Suprapubic skin (tissue), 4 donors: Measurements from ENCODE around the gene KCNK13. TPM values are rescaled to one million over a fixed set of nuclear protein-coding genes. Genes with fewer than 3 reads are reported as not detected.
A peak's percentile ranks its signal among the peaks of the same experiment; 100 is the strongest.
"Not testable (repeated sequence)": the region's sequence is repeated elsewhere in the genome, so short reads cannot be mapped to it uniquely, and the experiment has no call there.

Experiments used
- DNase-seq, 2 donors: peaks; one replicate each; pipeline ENCODE4 v3.0.0-alpha.2; 2019; ENCODE audit warnings: low spot score in 2 of 2
- H3K27ac ChIP-seq: fragments of 200-600 bp; sonication (generic); one replicate; pipeline ENCODE4 v1.5.1; 2019
- H3K27me3 ChIP-seq: fragments of 200-600 bp; sonication (generic); one replicate; pipeline ENCODE4 v1.5.1; 2019
- H3K36me3 ChIP-seq: fragments of 200-600 bp; sonication (generic); one replicate; pipeline ENCODE4 v1.5.1; 2019
- H3K4me1 ChIP-seq: fragments of 200-600 bp; sonication (generic); one replicate; pipeline ENCODE4 v1.5.1; 2019
- H3K4me3 ChIP-seq: fragments of 200-600 bp; sonication (generic); one replicate; pipeline ENCODE4 v1.5.1; 2019; ENCODE audit warnings: mild to moderate bottlenecking
- H3K9me3 ChIP-seq: fragments of 200-600 bp; sonication (generic); one replicate; pipeline ENCODE4 v1.5.1; 2019
- EP300 ChIP-seq: sonication (generic); formaldehyde crosslinking; IDR thresholded peaks from one replicate; pipeline ENCODE4 v1.6.1; 2017; ENCODE audit warnings: antibody characterized with exemption
- POLR2A ChIP-seq, 2 donors: fragments of 450-650 bp; IDR thresholded peaks; one replicate each; pipeline ENCODE4 v1.6.1; 2017; ENCODE audit warnings: antibody characterized with exemption in 2 of 2, mild to moderate bottlenecking in 2 of 2, moderate library complexity in 2 of 2
- POLR2AphosphoS5 ChIP-seq, 3 donors: sonication (generic); formaldehyde crosslinking; IDR thresholded peaks; one replicate each; pipeline ENCODE4 v1.6.1; 2017; ENCODE audit warnings: antibody characterized with exemption in 3 of 3
- WGBS: methylation state at CpG from one replicate; pipeline ENCODE4 v1.1.5; 2018; 5-methylcytosine and 5-hydroxymethylcytosine counted together
- total RNA-seq, 4 donors: library from RNA; depleted of rRNA; stranded (reverse); fragments of >200 nt; gene quantifications; one replicate each; pipeline ENCODE4 v1.1.0, GENCODE V29; 2016
- TF ChIP-seq, protein P1 (sequence below), 2 donors: fragments of 200-600 bp in 1 of 2; fragments of 450-650 bp in 1 of 2; sonication (generic) in 1 of 2; IDR thresholded peaks; one replicate each; pipeline ENCODE4 v1.5.1; 2016 to 2019; ENCODE audit warnings: antibody characterized with exemption in 2 of 2, mild to moderate bottlenecking in 1 of 2, moderate library complexity in 1 of 2

The KCNK13 gene
- total RNA-seq, 4 donors from 2014 or later = 0.48 TPM; not detected in 3

DNA sequence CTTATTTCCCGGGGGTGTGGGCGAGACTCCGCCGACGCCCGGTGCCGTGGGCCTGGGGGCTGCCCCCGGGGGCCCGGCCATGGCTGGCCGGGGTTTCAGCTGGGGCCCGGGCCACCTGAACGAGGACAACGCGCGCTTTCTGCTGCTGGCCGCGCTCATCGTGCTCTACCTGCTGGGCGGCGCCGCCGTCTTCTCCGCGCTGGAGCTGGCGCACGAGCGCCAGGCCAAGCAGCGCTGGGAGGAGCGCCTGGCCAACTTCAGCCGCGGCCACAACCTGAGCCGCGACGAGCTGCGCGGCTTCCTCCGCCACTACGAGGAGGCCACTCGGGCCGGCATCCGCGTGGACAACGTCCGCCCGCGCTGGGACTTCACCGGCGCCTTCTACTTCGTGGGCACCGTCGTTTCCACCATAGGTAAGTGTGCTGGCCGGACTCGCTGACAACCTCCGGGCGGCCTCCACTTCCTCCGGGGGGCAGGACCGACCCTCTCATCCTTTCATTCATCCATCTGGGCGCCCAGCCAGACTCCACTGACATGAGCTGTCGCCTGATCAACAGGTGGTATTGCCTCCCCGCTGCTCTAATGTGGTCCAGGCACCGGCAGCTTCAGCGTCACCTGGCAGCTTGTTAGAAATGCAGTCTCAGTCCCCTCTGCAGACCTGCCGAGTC, 467 bp downstream of the KCNK13 start:
- TF ChIP-seq, protein P1, sequence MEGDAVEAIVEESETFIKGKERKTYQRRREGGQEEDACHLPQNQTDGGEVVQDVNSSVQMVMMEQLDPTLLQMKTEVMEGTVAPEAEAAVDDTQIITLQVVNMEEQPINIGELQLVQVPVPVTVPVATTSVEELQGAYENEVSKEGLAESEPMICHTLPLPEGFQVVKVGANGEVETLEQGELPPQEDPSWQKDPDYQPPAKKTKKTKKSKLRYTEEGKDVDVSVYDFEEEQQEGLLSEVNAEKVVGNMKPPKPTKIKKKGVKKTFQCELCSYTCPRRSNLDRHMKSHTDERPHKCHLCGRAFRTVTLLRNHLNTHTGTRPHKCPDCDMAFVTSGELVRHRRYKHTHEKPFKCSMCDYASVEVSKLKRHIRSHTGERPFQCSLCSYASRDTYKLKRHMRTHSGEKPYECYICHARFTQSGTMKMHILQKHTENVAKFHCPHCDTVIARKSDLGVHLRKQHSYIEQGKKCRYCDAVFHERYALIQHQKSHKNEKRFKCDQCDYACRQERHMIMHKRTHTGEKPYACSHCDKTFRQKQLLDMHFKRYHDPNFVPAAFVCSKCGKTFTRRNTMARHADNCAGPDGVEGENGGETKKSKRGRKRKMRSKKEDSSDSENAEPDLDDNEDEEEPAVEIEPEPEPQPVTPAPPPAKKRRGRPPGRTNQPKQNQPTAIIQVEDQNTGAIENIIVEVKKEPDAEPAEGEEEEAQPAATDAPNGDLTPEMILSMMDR (IDR thresholded peaks at IDR 0.05) = no peak
- TF ChIP-seq EP300 (no peak), POLR2A (IDR thresholded peaks at IDR 0.05) (no peak), POLR2AphosphoS5 (IDR thresholded peaks at IDR 0.05) (no peak)
- Histone ChIP-seq H3K27me3 (peaks cover 54% of the 10 kb centered on the region), H3K4me3 (peak overlapping the region; percentile 54), H3K4me1 (peaks cover 27% of the 10 kb centered on the region), H3K36me3 (no peaks in the 10 kb centered on the region), H3K9me3 (no peaks in the 10 kb centered on the region), H3K27ac (no peak overlapping the region)
- peak in 1 of 2 donors; percentile 65 for DNase-seq
- 2% methylated on average over 14 of the region's 63 CpGs for WGBS

DNA sequence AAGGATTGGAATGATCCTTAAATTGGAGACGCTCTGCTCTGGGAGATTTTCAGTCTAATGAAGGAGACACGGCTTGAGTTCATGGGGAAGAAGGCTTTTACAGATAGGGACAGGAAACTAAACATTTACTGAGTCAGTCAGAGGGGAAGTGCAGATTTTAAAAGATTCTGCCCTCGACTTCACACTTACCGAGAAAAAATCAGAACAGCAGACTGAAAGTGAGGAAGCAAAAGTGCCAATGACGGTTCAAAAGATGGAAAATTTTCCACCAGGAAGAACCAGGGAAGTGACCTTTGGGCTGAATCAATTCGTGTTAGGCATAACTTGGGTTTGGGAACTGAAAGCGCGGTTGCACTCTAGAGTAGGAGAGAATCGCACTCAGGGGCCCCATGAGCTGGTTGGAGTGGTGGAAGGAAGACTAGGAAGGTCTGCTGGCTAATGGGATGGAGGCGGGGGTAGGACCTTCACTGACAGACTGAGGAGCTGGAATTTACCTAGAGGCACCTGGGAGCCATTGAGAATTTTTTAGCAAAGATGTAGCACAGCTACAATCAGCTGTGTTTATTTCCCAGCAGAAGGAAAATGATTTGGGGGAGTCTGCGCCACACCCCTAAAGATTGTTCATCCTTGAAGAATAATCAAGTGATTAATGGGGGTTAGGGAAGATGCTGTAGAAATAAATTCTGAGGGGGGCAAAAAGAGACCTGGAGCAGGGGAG, 1.2 kb downstream of the KCNK13 start:
- Histone ChIP-seq H3K27ac (no peak overlapping the region), H3K27me3 (peaks cover 52% of the 10 kb centered on the region), H3K36me3 (no peaks in the 10 kb centered on the region), H3K4me1 (peaks cover 27% of the 10 kb centered on the region), H3K4me3 (peak overlapping the region; percentile 54), H3K9me3 (no peaks in the 10 kb centered on the region)
- TF ChIP-seq EP300 = no peak
- WGBS = 50% methylated on average over 11 of the region's 11 CpGs
- no peak for DNase-seq

DNA sequence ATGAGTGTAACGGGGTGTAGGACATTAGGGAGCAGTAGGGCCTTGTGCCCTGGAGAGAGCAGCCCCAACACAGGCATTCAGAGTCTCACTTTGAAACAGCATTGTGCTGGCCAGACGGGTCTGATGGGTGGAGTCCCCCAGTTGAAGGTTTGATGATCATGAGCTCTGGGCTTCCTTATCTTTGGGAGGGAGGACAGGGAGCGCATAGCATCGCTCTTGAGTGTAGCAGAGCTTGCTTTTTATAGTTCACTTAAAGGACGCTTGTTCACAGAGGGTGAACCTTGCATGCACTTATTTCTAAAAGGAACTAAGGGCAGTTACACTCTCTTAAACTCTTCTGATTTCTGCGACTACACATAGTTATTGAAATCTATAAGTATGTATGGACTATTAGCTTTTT, 10.6 kb downstream of the KCNK13 start:
- no peak overlapping the region for H3K27ac ChIP-seq
- no peaks in the 10 kb centered on the region for H3K36me3 ChIP-seq
- WGBS = 84% methylated on average over 6 of the region's 6 CpGs
- no peaks in the 10 kb centered on the region for H3K9me3 ChIP-seq
- H3K27me3 ChIP-seq = peaks cover 19% of the 10 kb centered on the region
- H3K4me3 ChIP-seq = no peak overlapping the region
- H3K4me1 ChIP-seq = no peaks in the 10 kb centered on the region
- TF ChIP-seq EP300 = no peak
- TF ChIP-seq, protein P1 (IDR thresholded peaks at IDR 0.05) = no peak
- no peak for TF ChIP-seq POLR2AphosphoS5 (IDR thresholded peaks at IDR 0.05)
- no peak for TF ChIP-seq POLR2A (IDR thresholded peaks at IDR 0.05)
- DNase-seq = no peak

DNA sequence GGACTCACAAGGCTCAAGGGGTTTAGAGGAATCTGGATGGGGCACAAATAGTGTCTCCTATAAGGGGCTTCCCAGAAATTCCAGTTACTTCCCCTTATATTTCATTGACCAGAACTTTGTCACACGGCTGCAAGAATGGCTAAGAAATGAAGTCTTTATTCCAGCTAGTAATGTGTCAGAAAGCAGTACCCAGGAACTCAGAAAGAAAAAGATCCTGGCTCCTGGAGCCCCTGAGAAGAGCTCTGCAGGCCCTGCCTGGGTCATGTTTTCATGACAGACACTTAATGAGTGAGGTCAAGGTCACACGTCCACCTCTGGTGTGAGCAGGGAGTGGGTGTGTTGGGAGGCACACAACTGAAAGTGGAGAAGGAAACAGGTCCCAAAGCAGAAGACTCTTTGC, 17.8 kb downstream of the KCNK13 start:
- Histone ChIP-seq H3K27ac (no peak overlapping the region), H3K36me3 (no peaks in the 10 kb centered on the region), H3K4me1 (no peaks in the 10 kb centered on the region), H3K4me3 (no peak overlapping the region), H3K27me3 (peaks cover 9% of the 10 kb centered on the region), H3K9me3 (no peaks in the 10 kb centered on the region)
- TF ChIP-seq POLR2AphosphoS5 (IDR thresholded peaks at IDR 0.05) (no peak), POLR2A (IDR thresholded peaks at IDR 0.05) (no peak), EP300 (no peak)
- 85% methylated on average over 2 of the region's 2 CpGs for WGBS
- no peak for DNase-seq

DNA sequence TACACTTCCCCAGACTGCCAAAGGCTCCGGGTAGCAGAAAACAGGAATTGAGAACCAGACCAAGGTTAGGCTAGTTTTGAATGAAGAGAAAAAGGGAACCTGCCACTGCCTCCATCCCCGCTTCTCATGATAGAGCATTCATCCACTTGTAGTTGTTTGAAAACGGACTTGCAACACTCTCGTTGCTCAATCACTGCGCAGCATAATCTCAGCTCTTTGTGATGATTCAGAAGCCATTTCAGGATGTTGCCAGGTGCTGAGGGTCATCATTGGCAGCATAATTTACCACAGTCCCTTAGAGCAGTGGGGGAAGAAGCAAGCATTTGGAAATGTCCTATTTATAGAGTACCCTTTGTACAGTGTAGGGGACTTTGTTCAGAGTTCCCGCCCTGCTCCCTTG, 25.6 kb downstream of the KCNK13 start:
- H3K4me3 ChIP-seq = no peak overlapping the region
- peak in 1 of 2 donors; percentile 65 for DNase-seq
- 79% methylated on average over 6 of the region's 6 CpGs for WGBS

DNA sequence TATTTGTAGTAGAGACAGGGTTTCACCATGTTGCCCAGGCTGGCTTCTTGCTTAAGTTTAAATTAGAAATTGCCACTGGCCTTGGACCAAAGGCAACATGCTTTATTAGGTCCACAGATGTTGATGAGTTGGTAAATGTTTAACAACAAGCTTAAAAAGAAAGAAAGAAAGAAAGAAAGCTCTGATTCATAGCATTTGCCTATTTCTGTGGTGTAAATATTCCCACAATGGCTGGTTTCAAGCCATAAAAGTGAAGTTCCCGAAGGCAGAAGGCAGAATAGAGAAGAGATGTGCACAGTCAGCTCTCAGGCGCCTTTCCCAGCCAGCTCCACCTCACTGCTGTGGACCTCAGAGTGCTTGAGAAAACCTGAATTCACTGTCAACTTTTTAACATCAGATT, 26.4 kb downstream of the KCNK13 start:
- 66% methylated on average over 2 of the region's 2 CpGs for WGBS
- no peaks in the 10 kb centered on the region for H3K27me3 ChIP-seq
- H3K4me3 ChIP-seq = no peak overlapping the region
- DNase-seq = no peak
- TF ChIP-seq, protein P1 (IDR thresholded peaks at IDR 0.05) = no peak
- TF ChIP-seq POLR2A (IDR thresholded peaks at IDR 0.05) (no peak), EP300 (no peak), POLR2AphosphoS5 (IDR thresholded peaks at IDR 0.05) (no peak)
- no peaks in the 10 kb centered on the region for H3K4me1 ChIP-seq
- H3K9me3 ChIP-seq = no peaks in the 10 kb centered on the region
- no peak overlapping the region for H3K27ac ChIP-seq
- no peaks in the 10 kb centered on the region for H3K36me3 ChIP-seq

More for the DNA sequence above, 25.6 kb downstream of the KCNK13 start:
- TF ChIP-seq, protein P1 (IDR thresholded peaks at IDR 0.05) = no peak
- no peak for TF ChIP-seq EP300
- TF ChIP-seq POLR2A (IDR thresholded peaks at IDR 0.05) = no peak
- TF ChIP-seq POLR2AphosphoS5 (IDR thresholded peaks at IDR 0.05) = no peak
- Histone ChIP-seq H3K9me3 (no peaks in the 10 kb centered on the region), H3K4me1 (no peaks in the 10 kb centered on the region), H3K36me3 (no peaks in the 10 kb centered on the region), H3K27me3 (no peaks in the 10 kb centered on the region), H3K27ac (no peak overlapping the region)

DNA sequence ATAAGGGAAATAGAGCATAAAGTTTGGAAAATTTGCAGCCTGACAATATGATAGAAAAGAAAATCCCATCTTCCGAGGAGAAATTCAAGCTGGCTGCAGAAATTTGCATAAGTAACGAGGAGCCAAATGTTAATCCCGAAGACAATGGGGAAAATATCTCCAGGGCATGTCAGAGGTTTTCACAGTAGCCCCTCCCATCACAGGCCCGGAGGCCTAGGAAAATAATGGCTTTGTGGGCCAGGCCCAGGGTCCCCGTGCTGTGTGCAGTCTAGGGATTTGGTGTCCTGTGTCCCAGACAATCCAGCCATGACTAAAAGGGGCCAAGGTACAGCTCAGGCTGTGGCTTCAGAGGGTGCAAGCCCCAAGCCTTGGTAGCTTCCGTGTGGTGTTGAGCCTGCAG, 27.7 kb downstream of the KCNK13 start:
- not testable (repeated sequence) for H3K36me3 ChIP-seq, H3K9me3 ChIP-seq, H3K4me1 ChIP-seq, H3K27me3 ChIP-seq, DNase-seq, H3K4me3 ChIP-seq, H3K27ac ChIP-seq
- WGBS = 43% methylated on average over 6 of the region's 6 CpGs
